Activated CD4-positive, alpha-beta T cell treated with anti-CD3 and anti-CD28 coated beads for 4 hours (primary cell): ENCODE measurements around the gene RPTOR.
"Not testable (repeated sequence)": the region's sequence is repeated elsewhere in the genome, so short reads cannot be mapped to it uniquely, and the experiment has no call there.

Source experiments
- DNase-seq, 2 donors: peaks; one replicate each; pipeline ENCODE4 v3.0.0-alpha.2; 2020

RPTOR gene

GRCh38 chr17:80618304-80618703, 73.7 kb downstream of the RPTOR start:
- DNase-seq, result no peak

- no peak for DNase-seq
Observed at GRCh38 chr17:80619535-80620235, 75.0 kb downstream of the RPTOR start.

- no peak for DNase-seq
Observed at GRCh38 chr17:80621335-80621996, 76.8 kb downstream of the RPTOR start.

GRCh38 chr17:80621997-80622357, 77.3 kb downstream of the RPTOR start:
- no peak for DNase-seq

- DNase-seq, result no peak
Observed at GRCh38 chr17:80624864-80625263, 80.2 kb downstream of the RPTOR start.

GRCh38 chr17:80625627-80626026, 81.0 kb downstream of the RPTOR start:
- no peak for DNase-seq

GRCh38 chr17:80628881-80629280, 84.2 kb downstream of the RPTOR start:
- not testable (repeated sequence) for DNase-seq

GRCh38 chr17:80629298-80630028, 84.8 kb downstream of the RPTOR start:
- DNase-seq, result no peak

GRCh38 chr17:80630560-80631120, 86.0 kb downstream of the RPTOR start:
- no peak for DNase-seq

GRCh38 chr17:80631142-80632045, 86.8 kb downstream of the RPTOR start:
- no peak for DNase-seq

GRCh38 chr17:80632046-80632581, 87.5 kb downstream of the RPTOR start:
- DNase-seq, result no peak

GRCh38 chr17:80633207-80633606, 88.6 kb downstream of the RPTOR start:
- no peak for DNase-seq

- DNase-seq, result no peak
Observed at GRCh38 chr17:80633994-80634566, 89.4 kb downstream of the RPTOR start.

- no peak for DNase-seq
Observed at GRCh38 chr17:80636361-80637018, 91.9 kb downstream of the RPTOR start.

- no peak for DNase-seq
Observed at GRCh38 chr17:80637048-80637781, 92.6 kb downstream of the RPTOR start.

- DNase-seq, result no peak
Observed at GRCh38 chr17:80639658-80640057, 95.0 kb downstream of the RPTOR start.

GRCh38 chr17:80640366-80641084, 95.9 kb downstream of the RPTOR start:
- no peak for DNase-seq

GRCh38 chr17:80643326-80644099, 98.9 kb downstream of the RPTOR start:
- no peak for DNase-seq

GRCh38 chr17:80644536-80644935, 99.9 kb downstream of the RPTOR start:
- DNase-seq, result no peak
